ENCODE results near the gene ZNF385B.

- TF ChIP-seq CTCF (IDR thresholded peaks at IDR 0.05) (no peak), POLR2A (IDR thresholded peaks at IDR 0.05) (no peak), EP300 (IDR thresholded peaks at IDR 0.05) (no peak)
These were observed 70.9 kb downstream of the ZNF385B start for GRCh38 chr2:179790235-179791217.

Data from stomach (tissue), 4 donors.